Muscle layer of colon (tissue), 2 donors: ENCODE data around the gene TADA1.

Experiments
- H3K27ac ChIP-seq: one replicate; pipeline ENCODE4 v1.7.0; 2013; ENCODE audit warnings: low read depth, mild to moderate bottlenecking, low read length, moderate library complexity
- H3K27me3 ChIP-seq, 2 donors: one replicate each; pipeline ENCODE4 v1.7.0; 2013; ENCODE audit warnings: low read length in 2 of 2, mild to moderate bottlenecking in 2 of 2; ENCODE audit not compliant: insufficient read depth in 2 of 2, control insufficient read depth in 1 of 2
- H3K36me3 ChIP-seq: one replicate; pipeline ENCODE4 v1.7.0; 2013; ENCODE audit warnings: mild to moderate bottlenecking, low read length; ENCODE audit not compliant: insufficient read depth
- H3K4me1 ChIP-seq: one replicate; pipeline ENCODE4 v1.7.0; 2013; ENCODE audit warnings: mild to moderate bottlenecking, low read length; ENCODE audit not compliant: insufficient read depth
- H3K4me3 ChIP-seq, 2 donors: one replicate each; pipeline ENCODE4 v1.7.0; 2013; ENCODE audit warnings: low read length in 2 of 2, low read depth in 1 of 2, mild to moderate bottlenecking in 1 of 2, moderate library complexity in 1 of 2
- H3K9ac ChIP-seq: one replicate; pipeline ENCODE4 v1.7.0; 2013; ENCODE audit warnings: low read length
- H3K9me3 ChIP-seq: one replicate; pipeline ENCODE4 v1.7.0; 2013; ENCODE audit warnings: mild to moderate bottlenecking, low read length
- donor health status: abdominal sarcoma.
- donor health status: Adenocarcinoma of cecum.

The TADA1 gene

GRCh38 chr1:166811691-166812090 lies 64.4 kb downstream of the TADA1 start:
- H3K27me3 ChIP-seq: no peaks in the 10 kb centered on the region
- no peak overlapping the region for H3K9ac ChIP-seq
- no peaks in the 10 kb centered on the region for H3K9me3 ChIP-seq
- H3K4me3 ChIP-seq: no peak overlapping the region
- no peaks in the 10 kb centered on the region for H3K4me1 ChIP-seq
- H3K27ac ChIP-seq: no peak overlapping the region
- no peaks in the 10 kb centered on the region for H3K36me3 ChIP-seq

GRCh38 chr1:166808952-166809351 lies 67.1 kb downstream of the TADA1 start:
- Histone ChIP-seq H3K9ac (no peak overlapping the region), H3K4me3 (no peak overlapping the region), H3K36me3 (no peaks in the 10 kb centered on the region), H3K27me3 (no peaks in the 10 kb centered on the region), H3K27ac (no peak overlapping the region), H3K9me3 (no peaks in the 10 kb centered on the region), H3K4me1 (no peaks in the 10 kb centered on the region)
